Epidermal melanocyte (primary cell): Measurements from ENCODE around the gene OR2J3.
"Not testable (repeated sequence)": the region's sequence is repeated elsewhere in the genome, so short reads cannot be mapped to it uniquely, and the experiment has no call there.

Experiments
- DNase-seq: peaks from one replicate; pipeline ENCODE4 v3.0.0; 2011; ENCODE audit warnings: low spot score; ENCODE audit not compliant: insufficient read length

Gene OR2J3

GRCh38 chr6:29159922-29160321 is 52.1 kb downstream of the OR2J3 start:
- DNase-seq = not testable (repeated sequence)
